GM23338 (cell line): ENCODE measurements around the gene EDAR. TPM values are rescaled to one million over a fixed set of nuclear protein-coding genes. Genes with fewer than 3 reads are reported as not detected.

Source experiments
- ATAC-seq: fragments of 200-7000 bp; cut with Tn5 transposase; 3 replicates; pipeline ENCODE4 v1.9.1; 2020
- DNase-seq: peaks from one replicate; pipeline ENCODE4 v3.0.0-alpha.2; 2015; ENCODE audit warnings: low spot score
- H2AFZ ChIP-seq: fragments of 200-600 bp; sonication (generic); 2 replicates; pipeline ENCODE4 v1.8.0; 2016; ENCODE audit warnings: antibody characterized with exemption, mild to moderate bottlenecking, moderate library complexity
- H3F3A ChIP-seq: fragments of 200-600 bp; sonication (generic); replicated peaks from 2 replicates; pipeline ENCODE4 v1.8.0; 2017; ENCODE audit warnings: antibody characterized with exemption, mixed run types, low read depth
- H3K27ac ChIP-seq: fragments of 200-600 bp; sonication (generic); 2 replicates; pipeline ENCODE4 v1.6.1; 2016; ENCODE audit warnings: low read depth
- H3K27me3 ChIP-seq: fragments of 200-600 bp; sonication (generic); 2 replicates; pipeline ENCODE4 v1.8.0; 2016; ENCODE audit warnings: mild to moderate bottlenecking, mixed run types, moderate library complexity; ENCODE audit not compliant: insufficient read depth
- H3K36me3 ChIP-seq: fragments of 200-600 bp; sonication (generic); 2 replicates; pipeline ENCODE4 v1.8.0; 2016; ENCODE audit warnings: mild to moderate bottlenecking; ENCODE audit not compliant: insufficient read depth
- H3K4me1 ChIP-seq: fragments of 200-600 bp; sonication (generic); 2 replicates; pipeline ENCODE4 v1.8.0; 2016; ENCODE audit warnings: mild to moderate bottlenecking, moderate library complexity; ENCODE audit not compliant: insufficient read depth
- H3K4me2 ChIP-seq: fragments of 200-600 bp; sonication (generic); 2 replicates; pipeline ENCODE4 v1.7.1; 2017; ENCODE audit warnings: mixed run types
- H3K4me3 ChIP-seq: fragments of 200-600 bp; sonication (generic); 2 replicates; pipeline ENCODE4 v1.6.1; 2016; ENCODE audit warnings: mixed run types
- H3K79me2 ChIP-seq: fragments of 200-600 bp; sonication (generic); replicated peaks from 2 replicates; pipeline ENCODE4 v1.8.0; 2017; ENCODE audit warnings: mild to moderate bottlenecking; ENCODE audit not compliant: insufficient read depth
- H3K9me2 ChIP-seq: fragments of 200-600 bp; sonication (generic); 2 replicates; pipeline ENCODE4 v1.8.0; 2017; ENCODE audit not compliant: insufficient read depth
- H4K20me1 ChIP-seq: fragments of 200-600 bp; sonication (generic); replicated peaks from 2 replicates; pipeline ENCODE4 v1.8.0; 2017; ENCODE audit warnings: mild to moderate bottlenecking; ENCODE audit not compliant: insufficient read depth
- H3K27ac Mint-ChIP-seq: 2 replicates; pipeline ENCODE4 v1.8.0; 2020; ENCODE audit warnings: inconsistent platforms, mild to moderate bottlenecking, moderate library complexity, mixed read lengths
- H3K27me3 Mint-ChIP-seq: 3 replicates; pipeline ENCODE4 v1.8.0; 2022; ENCODE audit warnings: low read depth, mild to moderate bottlenecking, moderate library complexity, mixed read lengths, inconsistent platforms; ENCODE audit not compliant: insufficient read depth, poor library complexity
- H3K36me3 Mint-ChIP-seq: 3 replicates; pipeline ENCODE4 v1.8.0; 2021; ENCODE audit warnings: low read depth, mild to moderate bottlenecking, inconsistent platforms, moderate library complexity, mixed read lengths
- H3K4me1 Mint-ChIP-seq: 3 replicates; pipeline ENCODE4 v1.8.0; 2020; ENCODE audit warnings: mild to moderate bottlenecking, inconsistent platforms, mixed read lengths
- H3K4me3 Mint-ChIP-seq: 3 replicates; pipeline ENCODE4 v1.8.0; 2021; ENCODE audit warnings: moderate library complexity, mild to moderate bottlenecking, inconsistent platforms, mixed read lengths
- H3K9me3 Mint-ChIP-seq: 3 replicates; pipeline ENCODE4 v1.8.0; 2020; ENCODE audit warnings: moderate library complexity, mild to moderate bottlenecking, inconsistent platforms, mixed read lengths
- ETS1 ChIP-seq: IDR thresholded peaks from 2 replicates; pipeline ENCODE4 v1.6.1; 2016; ENCODE audit warnings: antibody characterized with exemption
- REST ChIP-seq: IDR thresholded peaks from one replicate; pipeline ENCODE4 v1.6.1; 2018; ENCODE audit warnings: antibody characterized with exemption; ENCODE audit not compliant: unreplicated experiment
- ZNF462 ChIP-seq: fragments of 250-450 bp; sonication (Bioruptor Pico); IDR thresholded peaks from 2 replicates; pipeline ENCODE4 v1.5.0; 2020; ENCODE audit warnings: mild to moderate bottlenecking, moderate library complexity
- polyA plus RNA-seq: library from polyadenylated mRNA; unstranded; fragments of >200 nt; fragmentation: Nextera tagmentation; extraction: Ambion mirVana; gene quantifications from 2 replicates; pipeline ENCODE4 v1.2.1, GENCODE V29; 2016
- total RNA-seq: library from RNA; depleted of rRNA; stranded (reverse); fragments of >200 nt; shearing (Covaris generic); gene quantifications from 2 replicates; pipeline ENCODE4 v1.2.3, GENCODE V29; 2014

EDAR gene
- total and polyA plus RNA-seq, 2 experiments from 2014 or later, result not detected

GRCh38 chr2:109032229-109032820 is 43.3 kb upstream of the EDAR start (continued):
- TF ChIP-seq ZNF462 (no peak), REST (no peak)

- Mint-ChIP-seq H3K9me3 (peaks cover 12% of the 10 kb centered on the region), H3K4me3 (peak overlapping the region; percentile 71), H3K4me1 (peaks cover 16% of the 10 kb centered on the region), H3K36me3 (peaks cover 6% of the 10 kb centered on the region), H3K27ac (no peak overlapping the region), H3K27me3 (peaks cover 45% of the 10 kb centered on the region)
- no peak overlapping the region for H3K27ac ChIP-seq
- DNase-seq (peak; percentile 67), ATAC-seq (peak; percentile 78)
- H3K4me3 ChIP-seq, result peak overlapping the region; percentile 72
- H3K4me2 ChIP-seq, result peak overlapping the region; percentile 91
- H2AFZ ChIP-seq, result peak overlapping the region; percentile 92
- H4K20me1 ChIP-seq, result no peaks in the 10 kb centered on the region
- no peaks in the 10 kb centered on the region for H3K9me2 ChIP-seq
- peaks cover 44% of the 10 kb centered on the region for H3K27me3 ChIP-seq
- H3K4me1 ChIP-seq, result peaks cover 11% of the 10 kb centered on the region; the same call in 1 of the 2 replicates
- H3K36me3 ChIP-seq, result no peaks in the 10 kb centered on the region; the same call in 1 of the 2 replicates
- no peaks in the 10 kb centered on the region for H3F3A ChIP-seq
- no peaks in the 10 kb centered on the region for H3K79me2 ChIP-seq
- peak; percentile 37; the same call in 1 of the 2 replicates for TF ChIP-seq ETS1
These were observed 42.6 kb upstream of the EDAR start for GRCh38 chr2:109031476-109032228.
